Inferior parietal cortex (tissue), 1 donor: ENCODE results near the gene DDRGK1.
A peak's percentile ranks its signal among the peaks of the same experiment; 100 is the strongest.

Experiments
- DNase-seq: peaks from one replicate; pipeline ENCODE4 v3.0.0-alpha.2; 2016; ENCODE audit errors: extremely low spot score

DDRGK1 gene

DNA sequence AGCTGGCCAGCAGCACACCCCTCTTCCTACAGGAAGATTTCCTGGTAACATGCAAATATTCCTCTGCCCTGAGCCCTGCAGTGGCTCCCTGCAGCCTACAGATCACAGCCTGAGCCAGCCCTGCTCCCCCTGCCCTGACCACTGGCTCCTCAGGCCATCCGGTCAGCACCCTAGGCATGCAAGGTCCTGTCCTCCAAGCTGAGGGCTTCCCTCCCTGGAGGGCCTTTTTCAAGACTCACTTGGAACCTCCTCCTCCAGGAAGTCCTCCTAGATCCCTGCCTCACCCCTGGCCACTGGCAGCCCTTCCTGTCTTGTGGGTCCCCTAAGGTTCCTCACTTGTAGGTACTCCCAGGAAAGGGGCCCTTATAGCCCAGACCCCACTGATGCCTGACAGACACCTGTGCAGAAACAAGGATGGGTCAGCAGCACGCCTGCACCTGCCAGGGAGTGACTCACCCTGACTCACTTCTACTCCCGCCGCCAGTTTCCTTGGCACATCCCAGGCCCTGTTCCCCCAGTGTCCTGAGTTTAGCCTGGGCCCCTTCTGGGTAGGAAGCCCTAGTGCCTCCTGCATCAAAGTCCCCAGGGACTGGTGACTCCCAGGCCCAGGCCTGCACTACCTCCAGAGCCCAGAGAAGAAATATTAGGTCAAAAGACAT is 31.3 kb upstream of the DDRGK1 start:
- no peak for DNase-seq

DNA sequence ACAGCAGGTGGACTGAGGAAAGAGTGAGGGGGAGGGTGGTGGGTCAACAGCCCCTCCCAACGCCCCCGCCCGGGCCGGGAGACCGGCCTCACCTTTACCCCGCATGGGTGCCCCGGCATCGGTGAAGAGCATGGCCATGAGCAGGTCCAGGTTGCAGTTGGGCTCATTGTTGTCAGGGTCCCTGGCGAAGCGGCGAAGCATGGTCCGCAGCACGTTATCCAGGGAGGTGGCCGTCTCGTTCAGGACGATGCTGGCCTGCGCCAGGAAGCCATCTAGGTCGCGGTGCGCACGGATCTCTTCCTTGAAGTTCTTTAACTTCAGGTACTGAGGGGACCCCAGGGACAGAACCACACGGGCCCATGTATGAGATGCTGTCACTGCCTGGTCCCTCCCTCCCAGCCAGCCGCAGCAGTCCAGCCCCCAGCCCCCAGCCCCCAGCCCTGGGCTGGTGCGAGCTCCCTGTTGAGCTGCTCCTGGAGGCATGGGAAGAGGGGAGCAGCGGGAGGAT is 29.6 kb upstream of the DDRGK1 start:
- DNase-seq, result no peak

DNA sequence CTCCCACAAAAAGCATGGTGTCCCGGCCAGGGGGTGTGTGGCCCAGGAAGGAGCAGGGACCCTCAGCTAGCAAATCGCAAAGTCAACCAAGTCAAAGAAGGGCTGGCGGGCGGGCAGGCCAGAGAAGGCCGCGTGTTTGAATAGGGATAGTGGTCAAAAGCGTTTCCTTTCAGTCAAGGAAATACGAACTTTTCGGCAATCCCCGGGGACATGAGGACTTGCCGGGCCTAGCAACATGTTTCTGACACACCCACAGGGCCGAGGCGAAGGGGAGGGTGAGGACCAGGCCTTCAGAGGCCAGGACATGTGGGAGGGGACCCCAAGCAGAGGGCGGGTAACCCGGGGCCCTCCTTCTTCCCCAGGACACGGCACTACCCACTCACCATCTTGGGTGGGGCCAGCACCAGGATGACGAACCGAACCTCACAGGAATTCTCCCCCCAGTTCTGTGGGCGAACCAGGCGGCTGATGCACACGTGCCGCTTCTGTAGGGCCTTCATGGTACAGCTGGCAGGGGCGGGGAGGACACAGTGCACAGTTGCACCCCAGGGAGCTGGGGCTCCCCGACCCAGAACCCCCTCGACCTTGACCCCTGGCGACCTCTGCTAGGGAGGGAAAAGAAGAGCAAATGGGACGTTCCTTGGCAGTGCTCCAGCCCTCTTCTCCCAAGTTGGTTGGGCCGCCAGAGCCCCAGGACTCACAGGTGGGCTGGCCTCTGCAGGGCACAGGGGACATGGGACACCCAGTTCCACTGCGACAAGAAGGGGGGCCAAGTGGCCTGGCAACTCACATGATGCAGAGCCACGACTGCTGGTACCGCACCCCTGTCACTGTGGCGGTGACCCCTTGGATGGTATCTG is 28.9 kb upstream of the DDRGK1 start:
- no peak for DNase-seq

DNA sequence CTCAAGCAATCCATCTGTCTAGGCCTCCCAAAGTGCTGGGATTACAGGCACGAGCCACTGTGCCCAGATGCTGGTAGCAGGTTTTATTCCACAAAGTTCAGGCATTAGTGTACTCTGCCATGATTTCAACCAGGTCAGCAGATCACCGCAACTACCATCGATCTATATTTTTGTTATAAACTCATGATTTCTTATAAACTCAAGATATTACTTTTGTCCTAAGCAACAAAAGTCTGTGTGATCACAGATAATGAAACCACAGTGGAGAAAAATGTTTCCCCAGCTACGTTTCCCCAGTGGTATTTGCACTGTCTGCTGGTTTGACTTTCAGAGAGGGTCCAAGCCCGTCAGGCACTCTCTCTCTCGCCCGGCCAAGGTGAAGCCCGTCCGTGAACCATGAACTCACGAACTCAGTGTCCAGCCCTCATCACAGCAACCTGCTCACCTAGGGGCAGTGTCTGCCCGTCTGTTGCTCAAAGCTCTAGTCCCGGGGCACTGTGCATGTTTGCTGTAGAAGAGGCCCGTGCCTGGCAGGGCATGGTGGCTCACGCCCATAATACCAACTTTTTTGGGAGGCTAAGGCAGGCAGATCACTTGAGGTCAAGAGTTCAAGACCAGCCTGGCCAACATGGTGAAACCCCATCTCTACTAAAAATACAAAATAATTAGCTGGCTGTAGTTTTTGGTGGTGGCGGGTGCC is 27.6 kb upstream of the DDRGK1 start:
- no peak for DNase-seq

DNA sequence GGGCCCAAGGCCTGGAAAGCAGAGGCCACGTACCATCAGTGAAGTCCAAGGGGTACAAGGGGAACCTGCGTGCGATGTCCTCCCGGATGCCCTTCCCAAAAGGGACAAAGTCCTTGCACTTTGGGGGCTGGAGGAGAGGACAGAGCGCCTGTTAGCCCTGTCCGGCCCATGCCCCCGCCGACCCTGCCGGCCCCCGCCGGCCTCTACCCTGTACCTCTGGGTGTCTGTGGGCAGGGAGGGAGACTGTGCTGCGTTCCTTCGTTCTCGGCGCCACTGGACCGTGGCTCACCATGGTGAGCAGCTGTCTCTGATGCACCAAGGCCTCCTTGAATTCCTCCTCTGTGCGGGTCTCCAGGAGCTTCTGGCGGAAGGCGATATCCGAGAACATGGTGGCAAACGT is 26.6 kb upstream of the DDRGK1 start:
- DNase-seq, result no peak

DNA sequence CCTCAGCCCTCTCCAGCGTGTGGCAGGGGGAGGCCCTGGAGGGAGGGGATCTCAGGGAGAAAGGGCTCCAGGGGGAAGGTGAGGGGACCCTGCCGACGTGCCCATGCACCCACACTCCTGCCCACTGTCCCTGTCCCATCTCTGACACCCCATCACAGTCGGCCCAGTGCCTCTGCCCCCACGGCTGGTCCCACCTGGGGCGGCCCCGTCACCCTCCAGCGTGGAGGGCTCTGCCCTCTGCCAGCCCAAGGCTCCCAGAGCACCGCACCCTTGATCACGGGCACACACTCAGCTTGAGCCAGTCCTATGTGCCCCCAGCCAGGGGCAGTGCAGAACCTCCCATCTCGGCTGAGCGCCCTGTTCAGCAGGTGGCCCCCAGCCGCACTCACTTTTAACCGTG is 25.3 kb upstream of the DDRGK1 start:
- DNase-seq, result no peak

DNA sequence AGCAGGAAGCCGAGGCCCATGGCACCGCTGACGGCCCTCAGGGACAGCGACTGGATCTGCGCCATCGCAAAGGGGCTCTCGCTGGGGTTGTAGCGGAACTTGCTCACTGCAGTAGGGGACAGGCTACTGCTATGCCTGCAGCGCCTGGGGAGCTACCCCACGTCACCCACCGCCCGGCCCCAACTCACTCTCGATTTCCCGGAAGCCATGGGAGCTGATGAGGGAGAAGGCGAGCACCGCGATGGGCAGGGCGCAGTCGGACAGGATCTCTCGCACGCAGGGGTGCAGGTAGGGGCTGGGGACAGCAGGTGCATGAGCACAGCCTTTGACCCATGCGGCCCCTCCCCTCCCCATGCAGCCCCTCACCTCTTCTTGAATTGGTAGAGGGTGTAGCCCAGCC is 24.7 kb upstream of the DDRGK1 start:
- no peak for DNase-seq

DNA sequence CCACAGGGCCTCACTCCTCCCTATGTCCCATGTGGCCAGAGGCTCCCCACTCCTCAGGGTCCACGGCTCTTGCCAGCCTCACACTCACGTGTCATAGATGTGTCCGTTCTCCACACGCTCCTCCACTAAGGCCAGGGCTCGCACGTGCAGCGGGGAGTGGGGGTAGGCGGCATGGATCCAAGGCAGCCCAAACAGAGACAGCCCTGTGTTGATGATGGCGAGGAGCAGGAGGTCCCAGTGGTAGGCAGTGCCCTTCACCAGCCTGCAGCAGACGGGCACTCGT is 24.2 kb upstream of the DDRGK1 start:
- DNase-seq, result no peak

DNA sequence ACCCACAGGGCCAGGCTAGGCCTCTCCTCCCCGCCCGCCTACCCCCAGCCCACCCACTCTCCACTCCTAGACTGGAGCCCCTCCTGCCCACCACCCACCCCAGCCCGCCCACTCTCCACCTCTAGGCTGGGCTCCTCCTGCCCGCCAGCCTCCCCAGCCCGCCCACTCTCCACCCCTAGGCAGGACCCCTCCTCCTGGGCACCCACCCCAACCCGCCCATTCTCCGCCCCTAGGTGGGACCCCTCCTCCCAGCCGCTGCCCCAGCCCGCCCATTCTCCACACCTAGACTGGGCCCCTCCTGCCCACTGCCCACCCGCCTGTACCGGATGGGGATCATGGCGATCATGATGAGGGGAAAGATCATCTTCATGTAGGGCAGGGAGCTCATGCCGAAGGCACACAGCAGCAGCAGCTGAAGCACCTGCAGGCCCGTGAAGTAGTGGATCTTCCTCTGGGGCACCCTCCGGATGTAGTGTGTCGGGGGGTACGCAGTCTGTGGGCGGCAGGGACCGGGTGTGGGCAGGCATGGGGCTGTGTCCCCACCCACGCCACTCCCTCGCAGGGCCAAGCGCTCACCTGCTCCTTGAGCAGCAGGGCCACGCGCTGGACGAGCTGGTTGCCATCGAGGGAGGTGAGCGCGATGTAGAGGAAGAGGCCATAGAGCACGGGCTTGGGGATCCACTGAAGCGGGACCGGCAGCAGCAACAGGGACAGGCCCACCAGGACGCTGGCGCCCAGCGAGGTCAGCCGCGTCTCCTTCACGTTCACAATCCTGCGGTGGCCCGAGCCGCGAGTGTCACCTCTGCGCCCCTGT is 23.7 kb upstream of the DDRGK1 start:
- DNase-seq, result no peak

DNA sequence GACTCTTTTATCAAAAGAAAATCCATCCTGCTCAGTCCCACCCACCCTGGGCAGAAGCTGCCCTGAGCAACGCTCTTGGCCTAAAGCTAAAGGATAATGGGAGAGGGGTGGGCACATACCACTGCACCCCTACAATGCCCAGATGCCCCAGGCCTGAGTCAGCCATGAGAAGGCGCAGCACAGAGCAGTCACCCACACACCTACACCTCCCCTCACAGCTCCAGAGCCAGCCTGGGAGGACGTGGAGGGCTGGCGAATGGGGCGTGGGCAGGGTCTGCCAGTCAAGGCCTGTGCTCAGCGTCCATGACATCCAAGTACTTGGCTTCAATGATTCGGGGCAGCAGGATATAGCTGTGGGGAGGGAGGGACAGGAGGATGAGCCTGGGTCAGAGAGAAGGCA is 23.0 kb upstream of the DDRGK1 start:
- no peak for DNase-seq

DNA sequence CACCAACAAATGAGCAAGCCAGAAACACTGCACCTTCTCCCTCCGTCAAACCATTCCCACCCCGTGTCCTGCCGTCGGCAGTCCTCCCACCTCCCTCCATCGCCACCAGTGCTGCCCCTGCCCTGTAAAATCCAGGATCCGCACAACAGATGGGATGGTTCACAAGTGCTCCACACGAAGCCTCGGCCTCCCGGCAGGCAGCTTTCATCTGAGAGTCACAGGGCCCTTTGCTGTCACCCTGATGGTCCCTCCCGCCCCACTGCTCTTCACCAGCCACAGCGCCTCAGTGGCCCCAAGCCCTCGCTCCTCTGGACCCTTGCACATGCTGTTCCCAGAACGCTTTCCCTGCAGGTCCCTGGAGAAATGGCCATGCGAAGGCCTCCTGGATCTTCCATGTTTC is 22.4 kb upstream of the DDRGK1 start:
- DNase-seq, result no peak

DNA sequence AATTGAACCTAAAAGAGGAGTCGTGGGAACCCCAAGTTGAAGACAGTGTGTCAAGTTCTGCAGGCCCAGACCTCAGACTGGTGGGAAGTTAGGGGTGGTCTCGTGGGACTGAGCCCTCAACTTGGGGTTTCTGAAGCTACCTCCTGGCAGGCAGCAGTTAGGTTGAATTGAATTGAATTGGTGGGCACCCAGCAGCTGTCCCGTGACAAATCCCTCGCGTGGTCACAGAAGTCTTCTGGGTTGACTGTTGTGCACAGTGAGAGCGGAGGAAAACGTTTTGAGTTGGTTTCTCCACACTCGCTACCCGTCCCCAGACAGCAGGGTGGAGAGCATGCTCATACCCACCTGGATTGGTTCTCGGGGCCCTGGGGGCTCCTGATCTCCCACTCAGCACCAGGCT is 21.6 kb upstream of the DDRGK1 start:
- DNase-seq, result no peak

DNA sequence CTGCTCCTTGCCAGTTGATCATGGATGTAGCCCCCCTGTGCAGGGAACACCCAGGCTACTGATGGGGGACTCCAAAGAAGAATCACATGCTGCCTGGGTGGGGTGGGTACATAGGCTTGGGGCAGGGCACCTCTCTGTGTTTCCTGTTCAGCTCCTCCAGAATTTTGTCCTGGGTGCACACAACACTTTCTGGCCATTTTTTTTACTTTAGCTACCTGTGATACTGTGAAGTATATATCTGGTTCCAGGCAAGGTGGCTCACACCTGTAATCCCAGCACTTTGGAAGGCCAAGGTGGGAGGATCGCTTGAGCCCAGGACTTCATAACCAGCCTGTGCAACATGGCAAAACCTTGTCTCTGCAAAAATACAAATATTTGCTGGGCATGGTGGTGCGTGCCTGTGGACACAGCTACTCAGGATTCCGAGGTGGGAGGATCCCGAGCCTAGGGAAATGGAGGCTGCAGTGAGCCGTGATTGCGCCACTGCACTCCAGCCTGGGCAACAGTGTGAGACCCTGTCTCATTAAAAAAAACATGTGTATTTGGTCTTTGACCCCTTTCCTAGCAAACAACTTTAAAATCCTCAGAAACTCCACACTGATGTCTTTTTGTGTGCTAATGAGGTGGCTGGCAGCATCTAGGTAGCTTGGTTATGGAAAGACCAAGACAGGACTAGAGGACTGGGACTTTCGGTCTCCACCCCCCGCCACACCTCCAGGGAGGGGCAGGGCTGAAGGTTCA is 20.4 kb upstream of the DDRGK1 start:
- no peak for DNase-seq

DNA sequence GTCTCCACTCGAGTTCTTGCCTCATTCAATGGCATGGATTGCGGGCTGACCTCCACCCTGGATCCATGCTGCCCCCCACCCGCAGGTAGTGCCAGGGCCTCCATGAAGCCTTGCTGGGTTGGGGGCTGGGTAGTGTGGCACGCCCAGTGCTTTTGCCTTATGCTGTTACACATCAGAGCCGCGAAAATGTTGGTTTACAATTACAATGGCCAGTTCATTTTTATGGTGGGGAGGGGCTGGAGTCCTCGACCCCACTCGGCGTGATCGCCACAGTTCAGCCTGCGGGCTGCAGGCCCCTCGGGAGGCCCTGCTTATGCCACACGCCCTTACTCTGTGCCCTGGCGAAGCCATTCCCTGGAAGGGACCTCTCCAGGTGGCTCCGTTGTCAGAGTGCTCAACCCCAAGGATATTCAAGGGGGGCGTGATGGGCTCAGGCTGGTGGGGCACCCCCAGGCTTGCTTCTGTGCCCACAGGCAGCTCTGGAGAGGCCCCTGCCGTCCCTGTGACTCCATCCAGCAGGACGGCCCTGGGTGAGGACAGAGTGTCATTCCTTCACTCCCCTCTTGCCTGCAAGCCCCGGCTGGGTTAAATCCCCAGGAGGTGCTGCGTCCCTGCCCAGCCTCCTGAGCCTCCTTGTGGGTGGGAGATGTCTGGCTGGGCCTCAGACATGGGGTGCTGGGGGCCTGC is 19.7 kb upstream of the DDRGK1 start:
- no peak for DNase-seq

DNA sequence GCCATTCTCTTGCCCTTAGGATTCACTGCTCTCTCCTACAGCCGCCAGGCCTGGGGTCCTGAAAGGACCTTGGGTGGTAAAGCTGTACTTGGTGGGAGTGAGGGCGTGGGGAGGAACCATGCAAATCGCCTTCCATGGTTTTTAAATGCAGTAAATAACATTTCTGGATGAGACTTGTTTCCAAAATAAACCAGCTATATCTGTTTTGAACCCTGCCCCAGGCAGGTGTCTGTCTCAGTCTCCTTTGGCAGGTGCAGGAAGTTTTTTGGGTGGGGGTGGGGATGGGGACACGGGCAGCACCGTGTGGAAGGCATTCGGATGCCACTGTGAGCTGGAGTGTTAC is 19.1 kb upstream of the DDRGK1 start:
- DNase-seq, result no peak

DNA sequence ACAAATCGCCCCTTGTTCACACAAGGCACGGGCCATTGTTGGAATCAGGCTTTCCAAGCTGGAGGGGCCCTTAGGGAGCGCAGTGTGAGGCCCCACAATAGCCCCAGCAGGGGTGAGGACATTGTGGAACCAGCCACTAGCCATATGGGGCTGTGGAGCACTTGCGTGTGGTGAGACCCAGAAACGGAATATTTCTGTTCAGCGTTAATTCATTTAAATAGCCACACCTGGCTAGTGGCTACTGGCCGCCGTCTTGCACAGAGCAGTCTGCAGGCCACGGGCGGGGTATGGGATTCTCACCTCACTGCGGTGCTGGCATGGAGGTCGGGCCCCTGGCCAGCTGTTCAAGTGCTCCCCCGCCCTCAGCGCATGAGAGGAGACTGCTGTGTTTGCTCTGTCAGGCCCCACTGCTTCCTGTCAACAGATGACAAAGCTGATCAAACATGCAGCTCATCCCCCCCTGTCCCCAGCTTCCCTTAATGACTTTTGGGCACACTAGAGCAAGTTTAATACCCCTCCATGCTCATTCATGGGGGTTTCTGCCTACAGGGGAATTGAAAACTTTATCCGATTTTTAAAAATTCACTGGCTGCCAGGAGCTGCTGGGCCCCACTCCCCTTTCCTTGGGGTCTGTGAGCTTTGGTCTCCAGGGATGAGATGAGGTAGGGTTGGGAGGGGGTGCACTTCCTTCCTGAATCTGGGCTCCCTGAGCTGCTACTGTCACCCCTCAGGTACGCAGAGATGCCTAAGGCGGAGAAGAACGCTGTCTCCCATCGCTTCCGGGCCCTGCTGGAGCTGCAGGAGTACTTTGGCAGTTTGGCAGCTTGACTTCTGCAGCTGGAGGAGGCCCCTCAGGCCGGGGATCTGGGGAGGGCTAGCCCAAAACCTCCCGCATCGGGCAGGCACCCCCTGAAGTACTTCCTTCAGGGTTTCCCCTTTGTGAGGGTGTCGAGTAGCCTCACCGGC is 18.4 kb upstream of the DDRGK1 start:
- DNase-seq, result no peak

DNA sequence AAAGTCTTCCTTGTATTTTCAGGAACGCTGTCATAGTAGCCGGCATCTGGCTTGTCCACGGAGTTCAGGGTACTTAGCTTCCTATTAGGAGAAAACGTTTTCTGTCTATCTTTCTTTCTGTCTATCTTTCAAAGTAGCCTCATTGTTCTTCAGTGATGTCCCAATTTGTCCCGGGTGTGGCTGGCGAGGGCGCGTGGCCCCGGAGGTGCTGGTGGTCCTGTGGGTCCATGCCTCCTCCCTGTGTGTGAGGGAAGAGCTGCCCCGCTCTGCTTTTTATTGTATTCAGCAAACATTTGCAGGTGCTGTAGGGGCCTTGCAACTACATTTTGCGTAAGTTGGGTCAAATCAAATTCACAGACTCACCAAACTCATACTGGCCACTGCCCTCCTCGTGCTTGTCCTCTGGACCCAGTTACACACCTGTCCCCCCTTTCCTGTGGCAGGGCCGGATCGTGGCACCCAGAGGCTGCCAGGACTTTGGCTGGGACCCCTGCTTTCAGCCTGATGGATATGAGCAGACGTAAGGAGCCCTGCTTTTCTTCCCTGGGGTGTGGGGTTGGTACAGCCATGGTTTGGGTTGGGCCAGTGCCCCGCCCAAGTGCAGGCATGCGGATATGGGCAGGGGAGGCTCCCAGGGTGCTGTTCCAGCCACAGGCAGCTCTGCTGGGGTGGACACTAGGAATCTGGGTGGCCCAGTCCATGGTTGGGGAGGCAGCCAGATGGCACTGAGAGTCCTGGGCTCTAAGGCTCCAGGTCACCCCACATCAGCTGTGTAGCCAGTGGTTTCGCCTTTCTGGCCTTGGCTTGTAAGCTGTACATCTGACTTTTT is 17.1 kb upstream of the DDRGK1 start:
- DNase-seq, result no peak

DNA sequence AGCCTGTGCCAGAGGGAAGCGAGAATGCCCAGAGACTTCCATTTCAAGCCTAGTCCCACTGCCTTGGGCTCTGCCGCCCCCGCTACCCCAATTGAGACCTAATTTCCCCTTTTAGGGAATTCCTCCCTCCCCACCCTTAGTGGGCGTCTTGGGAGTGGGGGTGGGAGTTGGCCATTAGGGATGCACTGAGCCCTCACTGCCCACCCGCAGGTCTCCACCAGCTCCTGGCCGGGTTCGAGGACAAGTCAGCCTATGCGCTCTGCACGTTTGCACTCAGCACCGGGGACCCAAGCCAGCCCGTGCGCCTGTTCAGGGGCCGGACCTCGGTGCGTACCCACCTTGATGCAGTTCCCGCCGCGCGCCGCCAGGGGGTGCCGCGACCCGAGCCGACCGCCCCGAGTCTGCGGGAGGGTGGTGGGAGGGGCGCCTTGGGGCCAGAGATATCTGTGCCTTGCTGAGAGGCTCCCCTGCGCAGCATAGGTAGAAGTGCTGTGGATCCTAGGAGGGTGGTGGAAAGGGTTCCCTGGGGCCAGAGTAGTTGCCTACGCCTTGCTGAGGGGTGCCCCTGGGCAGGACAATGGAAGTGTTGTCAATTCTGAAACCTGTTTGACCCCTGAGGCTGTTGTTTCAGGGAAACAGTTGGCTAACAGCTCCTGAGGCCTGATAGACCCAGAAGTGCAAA is 14.0 kb upstream of the DDRGK1 start:
- peak; percentile 35 for DNase-seq
